Measurements from ENCODE around the gene ABO. TPM values are rescaled to one million over a fixed set of nuclear protein-coding genes. Genes with fewer than 3 reads are reported as not detected.

ABO gene
- total and polyA plus RNA-seq, 2 of the 8 experiments (the other 6 are each of a cell fraction or from before 2014, with no cell fraction given), result 0.03 TPM; not detected in 1

- H3K9ac ChIP-seq (replicated peaks in 1 of 4; ENCODE audit: extremely low read depth in 1 of 4, low read depth in 3 of 4, low read length in 3 of 4), result no peak overlapping the region
- H3K56ac ChIP-seq (replicated peaks; ENCODE audit: insufficient read length, low read depth, low read length), result no peak overlapping the region
- H3K79me2 ChIP-seq (ENCODE audit: control insufficient read depth in 1 of 2, insufficient read depth in 2 of 2, low read length in 2 of 2), result no peaks in the 10 kb centered on the region
- H3K18ac ChIP-seq (ENCODE audit: extremely low read depth, low read length), result no peak overlapping the region
- H3K36me3 ChIP-seq (ENCODE audit: control insufficient read depth in 2 of 4, insufficient read depth in 4 of 4, low read length in 3 of 4), result no peaks in the 10 kb centered on the region
- H2AK5ac ChIP-seq (ENCODE audit: low read depth, low read length), result no peak overlapping the region
- DNase-seq (ENCODE audit: low read depth in 1 of 2, low spot score in 2 of 2), result no peak
- no peak for FAIRE-seq
- no peak overlapping the region for H2BK20ac ChIP-seq (ENCODE audit: low read length)
- H2AFZ ChIP-seq (ENCODE audit: low read length), result no peak overlapping the region
- H2BK5ac ChIP-seq (ENCODE audit: low read depth, low read length), result no peak overlapping the region
- H3K4me1 ChIP-seq (replicated peaks in 1 of 4; ENCODE audit: control insufficient read depth in 3 of 4, insufficient read depth in 4 of 4, low read length in 3 of 4), result peaks cover 0 to 13% (median 4%) of the 10 kb centered on the region in 4 experiments; a peak in 6 of 7 replicates
- H3K79me1 ChIP-seq (ENCODE audit: low read depth, low read length), result no peaks in the 10 kb centered on the region
- WGBS, 2 experiments (ENCODE audit: extremely low coverage in 1 of 2, insufficient coverage in 1 of 2, insufficient read length in 1 of 2, insufficient replicate concordance in 2 of 2, low coverage in 1 of 2, low lambda C conversion rate in 2 of 2, missing lambda C conversion rate in 1 of 2), result 87% methylated on average over 17 of the region's 18 CpGs; no CpG with 5 or more reads in 1 of the 2 experiments
- H4K91ac ChIP-seq (replicated peaks; ENCODE audit: insufficient read length, low read length), result no peak overlapping the region
- H2BK12ac ChIP-seq (ENCODE audit: low read depth, low read length), result no peak overlapping the region
- H3K9me3 ChIP-seq (ENCODE audit: insufficient read depth in 2 of 2, low read depth in 1 of 2, low read length in 1 of 2), result no peaks in the 10 kb centered on the region
- no peak for TF ChIP-seq HDAC2 (IDR thresholded peaks at IDR 0.05; ENCODE audit: borderline replicate concordance in 1 of 2, low read depth in 2 of 2, low read length in 2 of 2)
- no peak for TF ChIP-seq CHD2 (IDR thresholded peaks at IDR 0.05; ENCODE audit: low read length)
- TF ChIP-seq MAFK (IDR thresholded peaks at IDR 0.05; ENCODE audit: low read depth, low read length), result no peak
- TF ChIP-seq SUZ12 (IDR thresholded peaks at IDR 0.05; ENCODE audit: low read length), result no peak
- no peak for TF ChIP-seq PHF8 (conservative IDR thresholded peaks at IDR 0.05; ENCODE audit: low read depth, low read length)
- TF ChIP-seq TEAD4 (IDR thresholded peaks at IDR 0.05; ENCODE audit: low read depth, low read length), result no peak
- TF ChIP-seq BCL11A (IDR thresholded peaks at IDR 0.05; ENCODE audit: low read depth in 2 of 2, low read length in 2 of 2), result no peak
- no peak for TF ChIP-seq ASH2L (IDR thresholded peaks at IDR 0.05; ENCODE audit: low read length)
- TF ChIP-seq TAF1 (IDR thresholded peaks at IDR 0.05; ENCODE audit: low read depth, low read length), result no peak
- H3K4me3 ChIP-seq (ENCODE audit: extremely low read depth in 1 of 4, insufficient read depth in 2 of 4, low read depth in 3 of 4, low read length in 4 of 4), result no peak overlapping the region
- H4K8ac ChIP-seq (ENCODE audit: extremely low read depth, insufficient read depth, low read length), result no peak overlapping the region
- H3K14ac ChIP-seq (ENCODE audit: insufficient read length), result no peak overlapping the region
- no peak overlapping the region for H3K4me2 ChIP-seq (ENCODE audit: insufficient read depth in 1 of 2, low read depth in 2 of 2, low read length in 2 of 2)
- H2BK120ac ChIP-seq (replicated peaks; ENCODE audit: low read depth, low read length), result no peak overlapping the region
- no peaks in the 10 kb centered on the region for H4K20me1 ChIP-seq (replicated peaks in 1 of 2; ENCODE audit: control insufficient read depth in 1 of 2, insufficient read depth in 2 of 2, low read length in 2 of 2)
- H4K5ac ChIP-seq (ENCODE audit: insufficient read length, low read depth, low read length), result no peak overlapping the region
- CTCF ChIA-PET (ENCODE audit: partially characterized antibody), result interaction anchor here (0.9 to 1.4 kb wide), 2 partner anchors 12 to 76 kb away, joined by 3 read pairs; no protein-coding TSS in a partner anchor
- H3K4ac ChIP-seq (replicated peaks; ENCODE audit: insufficient read length, low read depth, low read length), result no peak overlapping the region
- H3K27me3 ChIP-seq (replicated peaks in 1 of 4; ENCODE audit: control insufficient read depth in 3 of 4, extremely low read depth in 1 of 4, insufficient read depth in 3 of 4, low read length in 3 of 4), result 0 out of 7 replicates have a peak, but pooled peaks cover 0 to 4% (median 0%) of the 10 kb centered on the region in 4 experiments
- H3K27ac ChIP-seq (ENCODE audit: low read depth, low read length), result no peak overlapping the region
- no peak overlapping the region for H2BK15ac ChIP-seq (ENCODE audit: low read length)
- H3K23ac ChIP-seq (ENCODE audit: insufficient read length), result no peak overlapping the region
- POLR2A ChIA-PET (ENCODE audit: partially characterized antibody), result no interaction called here
- no peaks in the 10 kb centered on the region for H3K23me2 ChIP-seq (ENCODE audit: low read depth, low read length)
Observed at GRCh38 chr9:133261103-133261752, 13.8 kb downstream of the ABO start.
